ENCODE data around the gene IRGQ. TPM values are rescaled to one million over a fixed set of nuclear protein-coding genes. Genes with fewer than 3 reads are reported as not detected.

Gene IRGQ
- polyA plus RNA-seq, 3 donors: 1.8 to 49.6 (median 2.9) TPM

- Mint-ChIP-seq H3K4me3 (peak overlapping the region; percentile 97 to 98), H3K9me3 (no peaks in the 10 kb centered on the region), H3K27ac (peak overlapping the region; percentile 98 to 100 (median 99)), H3K4me1 (peaks cover 27% of the 10 kb centered on the region), H3K36me3 (peaks cover 40 to 52% of the 10 kb centered on the region in 2 donors), H3K27me3 (ENCODE audit: low read depth in 3 of 3) (peaks cover 0 to 3% (median 0%) of the 10 kb centered on the region in 3 donors)
- Histone ChIP-seq H3K9me3 (replicated peaks in 1 of 2; ENCODE audit: control insufficient read depth in 1 of 2, insufficient read depth in 1 of 2, low read length in 2 of 2) (no peaks in the 10 kb centered on the region), H2AFZ (ENCODE audit: insufficient read depth, low read depth, low read length, poor library complexity, severe bottlenecking) (peak overlapping the region; percentile 66), H3K4me3 (replicated peaks in 1 of 3; ENCODE audit: low read depth in 2 of 3, low read length in 3 of 3) (peak overlapping the region; percentile 51 to 91 (median 73)), H3K4me2 (replicated peaks; ENCODE audit: extremely low read depth, low read length, poor library complexity, severe bottlenecking) (peak overlapping the region; percentile 92), H3K79me2 (ENCODE audit: insufficient read depth, low read length) (peaks cover 35% of the 10 kb centered on the region), H3K27me3 (ENCODE audit: control insufficient read depth in 2 of 2, insufficient read depth in 2 of 2, low read length in 2 of 2) (no peaks in the 10 kb centered on the region), H3K27ac (ENCODE audit: low read depth in 1 of 2, low read length in 2 of 2) (peak overlapping the region; percentile 93 to 99), H4K20me1 (ENCODE audit: insufficient read depth, low read length) (peaks cover 15% of the 10 kb centered on the region), H3K36me3 (replicated peaks in 1 of 2; ENCODE audit: control insufficient read depth in 1 of 2, insufficient read depth in 2 of 2, low read length in 2 of 2) (peaks cover 37 to 55% of the 10 kb centered on the region in 2 donors), H3K9ac (ENCODE audit: insufficient read depth, low read length, poor library complexity, severe bottlenecking) (peak overlapping the region; percentile 94), H3K4me1 (ENCODE audit: control insufficient read depth in 1 of 2, insufficient read depth in 2 of 2, low read length in 2 of 2) (peaks cover 31 to 35% of the 10 kb centered on the region in 2 donors)
- 2% methylated on average over 17 of the region's 18 CpGs for WGBS (ENCODE audit: insufficient coverage)
- no peak for DNase-seq
- intact Hi-C loops (cut with micrococcal nuclease): loop anchor here (2.0 to 10.0 kb wide), 3 partner anchors 41 to 69 kb away; partner anchors contain the start of genes ETHE1 (in 1 of the 2) and ZNF575 (in 1 of the 2)
- TF ChIP-seq CTCF (IDR thresholded peaks at IDR 0.05): no peak
These were observed 332 bp downstream of the IRGQ start for GRCh38 chr19:43595605-43595998.

- peak; percentile 99 for TF ChIP-seq CTCF (IDR thresholded peaks at IDR 0.05)
- no peaks in the 10 kb centered on the region for H3K9me3 Mint-ChIP-seq
- H3K27me3 Mint-ChIP-seq (ENCODE audit: low read depth in 3 of 3): peaks cover 0 to 3% (median 0%) of the 10 kb centered on the region in 3 donors
- peak overlapping the region; percentile 94 for H3K9ac ChIP-seq (ENCODE audit: insufficient read depth, low read length, poor library complexity, severe bottlenecking)
- peak overlapping the region; percentile 93 to 99 for H3K27ac ChIP-seq (ENCODE audit: low read depth in 1 of 2, low read length in 2 of 2)
- H3K36me3 ChIP-seq (replicated peaks in 1 of 2; ENCODE audit: control insufficient read depth in 1 of 2, insufficient read depth in 2 of 2, low read length in 2 of 2): peaks cover 36 to 49% of the 10 kb centered on the region in 2 donors
- H2AFZ ChIP-seq (ENCODE audit: insufficient read depth, low read depth, low read length, poor library complexity, severe bottlenecking): peak overlapping the region; percentile 66
- H3K9me3 ChIP-seq (replicated peaks in 1 of 2; ENCODE audit: control insufficient read depth in 1 of 2, insufficient read depth in 1 of 2, low read length in 2 of 2): no peaks in the 10 kb centered on the region
- peak overlapping the region; percentile 51 to 91 (median 73) for H3K4me3 ChIP-seq (replicated peaks in 1 of 3; ENCODE audit: low read depth in 2 of 3, low read length in 3 of 3)
- H3K36me3 Mint-ChIP-seq: peaks cover 44 to 54% of the 10 kb centered on the region in 2 donors
- intact Hi-C loops (cut with micrococcal nuclease): loop anchor here (2.0 to 10.0 kb wide), 3 partner anchors 40 to 68 kb away; partner anchors contain the start of genes ETHE1 (in 1 of the 2) and ZNF575 (in 1 of the 2)
- H3K4me1 Mint-ChIP-seq: peaks cover 27% of the 10 kb centered on the region
- H4K20me1 ChIP-seq (ENCODE audit: insufficient read depth, low read length): peaks cover 15% of the 10 kb centered on the region
- H3K27ac Mint-ChIP-seq: peak overlapping the region; percentile 98 to 100 (median 99)
- no peaks in the 10 kb centered on the region for H3K27me3 ChIP-seq (ENCODE audit: control insufficient read depth in 2 of 2, insufficient read depth in 2 of 2, low read length in 2 of 2)
- H3K4me2 ChIP-seq (replicated peaks; ENCODE audit: extremely low read depth, low read length, poor library complexity, severe bottlenecking): peak overlapping the region; percentile 92
- peaks cover 35% of the 10 kb centered on the region for H3K79me2 ChIP-seq (ENCODE audit: insufficient read depth, low read length)
- WGBS (ENCODE audit: insufficient coverage): under 1% methylated on average over 62 of the region's 64 CpGs
- peak; percentile 66 to 91 (median 78) for DNase-seq
- peak overlapping the region; percentile 97 to 98 for H3K4me3 Mint-ChIP-seq
- peaks cover 31 to 35% of the 10 kb centered on the region in 2 donors for H3K4me1 ChIP-seq (ENCODE audit: control insufficient read depth in 1 of 2, insufficient read depth in 2 of 2, low read length in 2 of 2)
These were observed 977 bp downstream of the IRGQ start for GRCh38 chr19:43594710-43595604.

Measured in CD14-positive monocyte (primary cell).